Measurements from ENCODE around the gene CYP46A1. TPM values are rescaled to one million over a fixed set of nuclear protein-coding genes. Genes with fewer than 3 reads are reported as not detected.

The CYP46A1 gene
- total and polyA plus RNA-seq, 8 donors = 1.2 to 6.8 (median 5.5) TPM

DNA sequence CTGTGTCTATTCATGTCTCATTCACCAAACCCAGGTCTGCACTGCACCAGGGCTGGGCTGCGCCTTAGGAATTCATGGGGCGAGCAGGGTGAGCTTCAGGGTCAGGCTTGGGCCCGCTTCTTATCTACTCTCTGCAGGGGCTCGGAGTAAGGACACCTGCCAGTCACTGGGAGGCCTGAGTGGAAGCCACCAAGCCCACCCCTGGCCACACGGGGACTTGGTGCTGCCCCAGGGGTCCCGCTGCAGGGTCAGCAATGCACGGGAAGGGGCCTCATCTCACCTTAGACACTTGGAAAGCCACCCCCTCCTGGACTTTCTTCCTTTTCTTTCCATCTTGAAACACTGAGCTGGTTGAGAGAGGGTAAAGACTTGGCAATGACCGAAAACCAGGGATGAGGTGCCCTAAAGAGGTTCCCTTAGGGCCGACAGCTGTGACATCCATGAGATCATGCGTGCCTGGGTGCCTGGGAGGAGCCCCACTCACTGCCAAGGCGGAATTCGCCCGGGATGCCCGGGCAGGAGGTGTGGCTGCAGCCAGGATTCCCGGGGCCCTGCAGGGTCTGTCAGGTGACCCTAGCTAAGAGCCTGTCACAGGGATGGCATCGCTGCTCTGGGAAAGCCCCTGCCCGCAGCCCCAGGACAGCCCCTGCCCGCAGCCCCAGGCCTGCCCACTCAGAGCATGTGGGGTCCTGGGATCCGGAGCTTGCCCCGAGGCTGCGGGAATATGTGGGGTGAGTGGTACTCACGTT is 63.7 kb downstream of the CYP46A1 start:
- no peak for ATAC-seq
- Histone ChIP-seq H3K9me3 (no peaks in the 10 kb centered on the region), H3K27me3 (peaks cover 0 to 20% of the 10 kb centered on the region in 2 donors), H3K27ac (peak overlapping the region in 1 of 2 donors; percentile 33), H3K36me3 (no peaks in the 10 kb centered on the region), H3K4me3 (no peak overlapping the region), H3K4me1 (peaks cover 6 to 29% of the 10 kb centered on the region in 2 donors)
- no peak for TF ChIP-seq CTCF (IDR thresholded peaks at IDR 0.05)
- DNase-seq = no peak
- intact Hi-C loops (cut with DNase I) = no loop called here

- Histone ChIP-seq H3K36me3 (no peaks in the 10 kb centered on the region), H3K27me3 (peaks cover 0 to 25% of the 10 kb centered on the region in 2 donors), H3K9me3 (no peaks in the 10 kb centered on the region), H3K4me3 (no peak overlapping the region), H3K27ac (no peak overlapping the region), H3K4me1 (peaks cover 8 to 33% of the 10 kb centered on the region in 2 donors)
- no peak for DNase-seq
- no peak for ATAC-seq
- intact Hi-C loops (cut with DNase I) = no loop called here
- TF ChIP-seq CTCF (IDR thresholded peaks at IDR 0.05) = no peak
These were observed 64.4 kb downstream of the CYP46A1 start for GRCh38 chr14:99748529-99748928.

DNA sequence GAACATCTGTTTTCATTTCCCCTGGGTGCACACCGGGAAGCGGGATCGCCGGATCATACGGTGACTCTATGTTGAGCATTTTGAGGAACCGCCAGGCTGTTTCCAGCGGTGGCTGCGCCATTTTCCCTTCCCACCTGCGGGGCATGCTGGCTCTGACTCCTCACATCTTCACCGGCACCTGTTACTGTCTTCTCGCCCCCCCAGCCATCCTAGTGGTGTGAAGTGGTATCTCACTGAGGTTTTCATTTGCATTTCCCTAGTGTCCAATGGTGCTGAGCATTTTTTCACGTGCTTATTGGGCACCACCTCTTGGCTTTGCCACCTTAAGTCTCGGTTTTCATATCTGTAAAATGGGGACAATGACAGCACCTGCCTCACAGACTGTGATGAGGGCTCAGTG is 65.0 kb downstream of the CYP46A1 start:
- TF ChIP-seq CTCF (IDR thresholded peaks at IDR 0.05) = no peak
- intact Hi-C loops (cut with DNase I) = no loop called here
- H3K4me1 ChIP-seq = peaks cover 8 to 39% of the 10 kb centered on the region in 2 donors
- H3K27ac ChIP-seq = peak overlapping the region in 1 of 2 donors; percentile 10
- H3K27me3 ChIP-seq = peaks cover 0 to 31% of the 10 kb centered on the region in 2 donors
- no peak for ATAC-seq
- H3K36me3 ChIP-seq = no peaks in the 10 kb centered on the region
- no peak overlapping the region for H3K4me3 ChIP-seq
- no peak for DNase-seq
- no peaks in the 10 kb centered on the region for H3K9me3 ChIP-seq

- Histone ChIP-seq H3K9me3 (no peaks in the 10 kb centered on the region), H3K27me3 (peaks cover 0 to 33% of the 10 kb centered on the region in 2 donors), H3K4me1 (peaks cover 8 to 42% of the 10 kb centered on the region in 2 donors), H3K27ac (peak overlapping the region in 1 of 2 donors; percentile 10), H3K4me3 (no peak overlapping the region), H3K36me3 (no peaks in the 10 kb centered on the region)
- ATAC-seq (no peak), DNase-seq (no peak)
- intact Hi-C loops (cut with DNase I) = no loop called here
- no peak for TF ChIP-seq CTCF (IDR thresholded peaks at IDR 0.05)
These were observed 65.9 kb downstream of the CYP46A1 start for GRCh38 chr14:99749763-99750715.
